Fibroblast of the aortic adventitia (primary cell): Measurements from ENCODE around the gene KCNQ1OT1. TPM values are rescaled to one million over a fixed set of nuclear protein-coding genes. Genes with fewer than 3 reads are reported as not detected.
A peak's percentile ranks its signal among the peaks of the same experiment; 100 is the strongest.

ENCODE experiments used
- DNase-seq: peaks from one replicate; pipeline ENCODE4 v3.0.0-alpha.2; 2010; ENCODE audit warnings: low read depth
- H3K4me3 ChIP-seq: 2 replicates; pipeline ENCODE4 v1.5.1; 2011; ENCODE audit warnings: low read depth, mild to moderate bottlenecking, control low read depth, low read length, moderate library complexity
- total RNA-seq: library from RNA; depleted of rRNA; stranded (reverse); fragments of >200 nt; gene quantifications from 2 replicates; pipeline ENCODE4 v1.2.3, GENCODE V29; 2012; ENCODE audit warnings: low replicate concordance
- TF ChIP-seq, protein P1 (sequence below): IDR thresholded peaks from 2 replicates; pipeline ENCODE4 v1.5.1; 2011; ENCODE audit warnings: mild to moderate bottlenecking, low read length, control low read depth, inconsistent platforms; ENCODE audit not compliant: insufficient read depth

KCNQ1OT1 gene
- total RNA-seq, 1 donor, result 5.5 TPM

DNA sequence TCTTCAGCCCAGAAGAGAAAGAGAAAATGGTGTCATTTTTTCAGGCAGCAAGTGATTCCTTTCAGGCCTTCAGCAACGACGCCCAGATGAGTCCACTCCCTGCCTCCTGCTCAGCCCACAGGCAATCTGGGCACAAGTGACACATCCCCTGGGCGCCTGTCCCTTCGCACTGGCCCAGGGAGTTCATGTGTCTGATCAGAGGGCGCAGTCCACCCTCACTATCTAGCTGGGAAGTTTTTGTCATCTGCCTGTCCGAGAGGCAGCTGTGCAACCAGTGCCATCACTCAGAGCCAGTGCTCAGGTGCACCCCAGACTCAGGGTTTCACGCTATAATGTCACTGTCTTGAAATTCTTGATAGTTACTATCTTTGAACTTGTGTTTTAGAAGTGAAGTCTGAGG is 1.4 kb upstream of the KCNQ1OT1 start:
- H3K4me3 ChIP-seq, result no peak overlapping the region
- TF ChIP-seq, protein P1, sequence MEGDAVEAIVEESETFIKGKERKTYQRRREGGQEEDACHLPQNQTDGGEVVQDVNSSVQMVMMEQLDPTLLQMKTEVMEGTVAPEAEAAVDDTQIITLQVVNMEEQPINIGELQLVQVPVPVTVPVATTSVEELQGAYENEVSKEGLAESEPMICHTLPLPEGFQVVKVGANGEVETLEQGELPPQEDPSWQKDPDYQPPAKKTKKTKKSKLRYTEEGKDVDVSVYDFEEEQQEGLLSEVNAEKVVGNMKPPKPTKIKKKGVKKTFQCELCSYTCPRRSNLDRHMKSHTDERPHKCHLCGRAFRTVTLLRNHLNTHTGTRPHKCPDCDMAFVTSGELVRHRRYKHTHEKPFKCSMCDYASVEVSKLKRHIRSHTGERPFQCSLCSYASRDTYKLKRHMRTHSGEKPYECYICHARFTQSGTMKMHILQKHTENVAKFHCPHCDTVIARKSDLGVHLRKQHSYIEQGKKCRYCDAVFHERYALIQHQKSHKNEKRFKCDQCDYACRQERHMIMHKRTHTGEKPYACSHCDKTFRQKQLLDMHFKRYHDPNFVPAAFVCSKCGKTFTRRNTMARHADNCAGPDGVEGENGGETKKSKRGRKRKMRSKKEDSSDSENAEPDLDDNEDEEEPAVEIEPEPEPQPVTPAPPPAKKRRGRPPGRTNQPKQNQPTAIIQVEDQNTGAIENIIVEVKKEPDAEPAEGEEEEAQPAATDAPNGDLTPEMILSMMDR, result no peak
- no peak for DNase-seq

DNA sequence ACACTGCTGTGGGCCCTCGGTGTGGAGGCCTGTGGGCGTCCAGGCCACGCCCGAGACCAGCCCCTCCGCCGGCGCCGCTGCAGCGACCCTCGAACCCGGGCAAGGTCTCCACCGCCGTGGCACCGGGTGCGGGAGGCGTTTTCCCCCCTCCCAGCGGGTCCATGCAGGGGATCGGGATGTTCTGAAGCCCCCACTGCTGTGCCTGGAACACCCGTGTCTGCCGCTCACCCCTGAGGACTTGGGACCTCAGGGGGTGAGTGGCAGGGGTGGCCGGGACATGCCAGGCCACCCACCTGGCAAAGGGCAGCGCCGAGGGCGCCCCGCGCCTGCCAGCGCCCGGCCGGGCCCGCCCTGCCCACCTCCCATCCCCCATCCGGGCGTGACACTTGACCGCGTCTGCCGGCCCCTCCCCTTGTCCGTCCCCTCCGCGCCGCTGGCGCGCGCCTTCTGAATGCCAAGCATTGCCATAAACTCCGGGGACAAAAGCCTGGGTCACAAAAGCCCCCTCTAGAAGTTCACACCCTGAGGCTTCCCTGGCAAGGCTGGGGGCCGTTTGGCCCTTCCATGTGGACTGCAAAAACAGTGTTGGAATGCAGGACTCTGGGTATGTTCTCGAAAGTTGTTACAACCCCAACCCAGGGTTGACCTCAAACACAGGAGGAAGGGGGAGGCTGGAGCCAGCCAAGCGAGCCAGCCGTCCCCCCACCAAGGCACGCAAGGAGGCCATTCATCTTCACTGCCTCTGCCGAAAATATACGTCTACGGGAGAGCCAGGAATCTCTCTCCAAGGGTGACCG is 819 bp upstream of the KCNQ1OT1 start:
- TF ChIP-seq, protein P1, result no peak
- peak overlapping the region; percentile 66 for H3K4me3 ChIP-seq
- DNase-seq, result peak; percentile 12

DNA sequence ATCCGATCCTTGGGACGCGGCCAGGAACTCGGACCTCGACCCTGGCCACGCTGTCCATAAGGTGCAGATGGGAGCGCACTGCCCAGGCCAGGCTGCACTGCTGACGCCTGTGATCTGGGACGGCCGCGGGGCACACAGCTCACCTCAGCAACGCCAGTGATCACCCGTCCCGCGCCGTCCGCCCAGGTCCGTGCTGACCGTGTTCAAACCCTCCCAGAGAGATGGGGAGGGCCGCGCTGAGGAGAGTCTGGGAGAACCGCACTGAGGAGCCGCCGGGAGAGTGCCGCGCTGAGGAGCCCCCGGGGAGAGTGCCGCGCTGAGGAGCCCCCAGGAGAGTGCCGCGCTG is 636 bp downstream of the KCNQ1OT1 start:
- peak overlapping the region; percentile 82 for H3K4me3 ChIP-seq
- TF ChIP-seq, protein P1, result no peak
- DNase-seq, result no peak

DNA sequence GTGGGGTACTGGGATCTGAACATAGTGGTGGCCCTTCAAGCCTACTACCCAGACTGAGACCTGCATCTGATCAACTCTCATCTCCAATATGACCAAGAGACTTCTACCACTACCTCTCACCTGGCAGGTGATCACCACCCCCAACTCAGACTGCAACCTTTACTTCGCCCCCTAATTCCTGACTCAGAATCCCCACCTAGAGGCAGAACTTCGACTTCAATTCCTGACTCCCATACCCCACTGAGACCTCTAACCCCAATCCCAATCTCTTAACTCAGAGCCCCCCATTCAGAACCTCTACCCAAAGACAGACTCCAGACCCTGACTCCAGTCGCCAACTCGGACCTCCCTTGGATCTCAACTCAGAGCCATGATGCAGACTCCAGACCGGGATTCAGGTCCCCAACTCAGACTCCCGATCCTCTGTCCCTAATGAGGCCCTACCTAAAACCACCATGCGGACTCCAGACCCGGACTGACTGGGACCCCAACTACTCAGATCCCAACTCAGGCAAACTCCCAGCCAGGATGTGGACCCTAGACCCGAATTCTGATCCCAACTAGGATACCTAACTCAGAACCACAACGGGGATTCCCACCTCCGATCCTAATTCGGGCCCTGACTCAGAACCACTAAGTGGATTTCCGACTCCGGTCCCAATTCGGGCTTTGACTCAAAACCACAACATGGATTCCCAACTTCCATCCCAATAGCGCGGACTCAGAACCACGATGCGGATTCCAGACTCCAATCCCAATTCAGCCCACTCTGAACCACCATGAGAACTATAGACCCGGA is 1.2 kb downstream of the KCNQ1OT1 start:
- TF ChIP-seq, protein P1, result peak; percentile 5
- DNase-seq, result peak; percentile 22
- peak overlapping the region; percentile 82 for H3K4me3 ChIP-seq

DNA sequence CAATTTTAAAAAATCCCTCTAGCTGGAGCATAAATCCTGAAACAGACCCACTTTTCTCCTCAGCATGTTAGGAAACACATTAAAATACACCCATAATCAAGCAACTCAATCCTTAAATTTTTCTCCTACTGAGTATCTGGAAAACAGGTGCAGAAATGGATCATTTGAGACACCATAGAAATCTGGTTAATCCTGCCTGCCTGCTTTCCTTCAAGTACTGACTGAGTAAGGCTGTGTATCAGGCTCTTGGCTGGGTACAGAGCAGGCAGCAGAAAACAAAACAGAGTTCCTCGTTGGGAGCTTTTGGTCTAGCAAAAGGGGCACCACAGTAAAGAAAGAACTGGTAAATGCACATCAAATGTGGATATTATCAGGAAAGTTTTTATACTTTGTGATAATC is 1.9 kb downstream of the KCNQ1OT1 start:
- TF ChIP-seq, protein P1, result no peak
- peak overlapping the region; percentile 82 for H3K4me3 ChIP-seq
- DNase-seq, result peak; percentile 22

DNA sequence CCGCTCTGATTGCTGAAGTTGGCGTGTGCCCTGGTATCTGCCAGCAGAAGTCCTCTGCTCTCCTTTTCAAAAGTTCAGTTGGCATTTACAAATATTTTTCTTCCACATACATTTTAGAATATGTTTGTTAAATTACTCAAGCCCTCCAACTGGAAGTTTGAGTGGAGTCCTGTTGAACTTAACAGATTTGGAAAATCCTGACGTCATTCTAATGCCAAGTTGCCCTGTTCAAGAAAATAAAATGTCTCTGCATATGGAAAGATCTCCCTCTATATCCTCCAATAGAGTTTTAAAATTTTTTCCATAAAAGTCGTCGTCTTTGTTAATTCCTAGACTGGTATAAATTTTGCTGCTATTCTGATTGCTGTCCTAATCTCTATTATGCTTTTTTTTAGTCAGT is 3.3 kb downstream of the KCNQ1OT1 start:
- DNase-seq, result no peak
- peak overlapping the region; percentile 39 for H3K4me3 ChIP-seq
- TF ChIP-seq, protein P1, result no peak
